OCI-LY1 (cell line): Measurements from ENCODE around the gene FAM13C.

Source experiments
- H2AFZ ChIP-seq: fragments of 200-600 bp; sonication (generic), shearing (Covaris generic); 2 replicates; pipeline ENCODE4 v1.6.0; 2014; ENCODE audit warnings: antibody characterized with exemption, mild to moderate bottlenecking, low read length
- H3F3A ChIP-seq: fragments of 200-600 bp; sonication (generic), shearing (Covaris generic); 2 replicates; pipeline ENCODE4 v1.6.0; 2014; ENCODE audit warnings: mild to moderate bottlenecking, antibody characterized with exemption, low read length, moderate library complexity; ENCODE audit not compliant: insufficient read depth
- H3K27ac ChIP-seq: fragments of 200-600 bp; sonication (generic); 2 replicates; pipeline ENCODE4 v1.5.1; 2014; ENCODE audit warnings: low read length, mixed run types, mild to moderate bottlenecking, low read depth; ENCODE audit not compliant: poor library complexity, severe bottlenecking
- H3K27me3 ChIP-seq: fragments of 200-600 bp; sonication (generic); 2 replicates; pipeline ENCODE4 v1.6.0; 2014; ENCODE audit warnings: antibody characterized with exemption, mild to moderate bottlenecking, low read length, moderate library complexity; ENCODE audit not compliant: insufficient read depth
- H3K36me3 ChIP-seq: fragments of 200-600 bp; sonication (generic); 2 replicates; pipeline ENCODE4 v1.6.1; 2014; ENCODE audit warnings: mild to moderate bottlenecking, antibody characterized with exemption, low read length, moderate library complexity, mixed read lengths; ENCODE audit not compliant: insufficient read depth
- H3K4me1 ChIP-seq: fragments of 200-600 bp; sonication (generic); 2 replicates; pipeline ENCODE4 v1.5.1; 2014; ENCODE audit warnings: mild to moderate bottlenecking, low read length, moderate library complexity; ENCODE audit not compliant: insufficient read depth, severe bottlenecking
- H3K4me2 ChIP-seq: fragments of 200-600 bp; sonication (generic), shearing (Covaris generic); 2 replicates; pipeline ENCODE4 v1.6.1; 2014; ENCODE audit warnings: low read length
- H3K4me3 ChIP-seq: fragments of 200-600 bp; sonication (generic); 2 replicates; pipeline ENCODE4 v1.5.1; 2014; ENCODE audit warnings: low read length, low read depth, mild to moderate bottlenecking, mixed read lengths; ENCODE audit not compliant: poor library complexity, severe bottlenecking
- H3K79me2 ChIP-seq: fragments of 200-600 bp; shearing (Covaris generic); 2 replicates; pipeline ENCODE4 v1.6.1; 2016; ENCODE audit warnings: mixed run types, low read length, mixed read lengths; ENCODE audit not compliant: insufficient read depth
- H3K9ac ChIP-seq: fragments of 200-600 bp; sonication (generic), shearing (Covaris generic); 2 replicates; pipeline ENCODE4 v1.6.1; 2014; ENCODE audit warnings: mild to moderate bottlenecking, low read length, mixed read lengths
- H3K9me2 ChIP-seq: fragments of 200-600 bp; sonication (generic), shearing (Covaris generic); 2 replicates; pipeline ENCODE4 v1.6.1; 2014; ENCODE audit warnings: low read depth, mild to moderate bottlenecking, low read length, mixed read lengths
- H3K9me3 ChIP-seq: fragments of 200-600 bp; shearing (Covaris generic); 2 replicates; pipeline ENCODE4 v1.6.1; 2014; ENCODE audit warnings: low read length, mixed read lengths
- H4K20me1 ChIP-seq: fragments of 200-600 bp; sonication (generic), shearing (Covaris generic); 2 replicates; pipeline ENCODE4 v1.6.0; 2016; ENCODE audit warnings: mild to moderate bottlenecking, low read length; ENCODE audit not compliant: insufficient read depth
- EZH2 ChIP-seq: fragments of 200-600 bp; sonication (generic), shearing (Covaris generic); IDR thresholded peaks from 2 replicates; pipeline ENCODE4 v1.8.0; 2017; ENCODE audit warnings: borderline replicate concordance, mixed run types, mild to moderate bottlenecking, antibody characterized with exemption, low read length, moderate library complexity, mixed read lengths
- TF ChIP-seq, protein P1 (sequence below): fragments of 200-600 bp; sonication (generic), shearing (Covaris generic); IDR thresholded peaks from 2 replicates; pipeline ENCODE4 v1.5.1; 2017; ENCODE audit warnings: mild to moderate bottlenecking, antibody characterized with exemption, low read length, moderate library complexity, mixed read lengths

The FAM13C gene

GRCh38 chr10:59301067-59301754 is 61.1 kb downstream of the FAM13C start:
- no peak for TF ChIP-seq EZH2
- TF ChIP-seq, protein P1, sequence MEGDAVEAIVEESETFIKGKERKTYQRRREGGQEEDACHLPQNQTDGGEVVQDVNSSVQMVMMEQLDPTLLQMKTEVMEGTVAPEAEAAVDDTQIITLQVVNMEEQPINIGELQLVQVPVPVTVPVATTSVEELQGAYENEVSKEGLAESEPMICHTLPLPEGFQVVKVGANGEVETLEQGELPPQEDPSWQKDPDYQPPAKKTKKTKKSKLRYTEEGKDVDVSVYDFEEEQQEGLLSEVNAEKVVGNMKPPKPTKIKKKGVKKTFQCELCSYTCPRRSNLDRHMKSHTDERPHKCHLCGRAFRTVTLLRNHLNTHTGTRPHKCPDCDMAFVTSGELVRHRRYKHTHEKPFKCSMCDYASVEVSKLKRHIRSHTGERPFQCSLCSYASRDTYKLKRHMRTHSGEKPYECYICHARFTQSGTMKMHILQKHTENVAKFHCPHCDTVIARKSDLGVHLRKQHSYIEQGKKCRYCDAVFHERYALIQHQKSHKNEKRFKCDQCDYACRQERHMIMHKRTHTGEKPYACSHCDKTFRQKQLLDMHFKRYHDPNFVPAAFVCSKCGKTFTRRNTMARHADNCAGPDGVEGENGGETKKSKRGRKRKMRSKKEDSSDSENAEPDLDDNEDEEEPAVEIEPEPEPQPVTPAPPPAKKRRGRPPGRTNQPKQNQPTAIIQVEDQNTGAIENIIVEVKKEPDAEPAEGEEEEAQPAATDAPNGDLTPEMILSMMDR = no peak
- no peak overlapping the region for H3K9ac ChIP-seq
- H2AFZ ChIP-seq = no peak overlapping the region
- H3K4me1 ChIP-seq = no peaks in the 10 kb centered on the region
- H3K27me3 ChIP-seq = no peaks in the 10 kb centered on the region
- no peaks in the 10 kb centered on the region for H3K9me3 ChIP-seq
- H3K9me2 ChIP-seq = no peaks in the 10 kb centered on the region
- H3K27ac ChIP-seq = no peak overlapping the region
- H3K4me2 ChIP-seq = no peak overlapping the region
- no peaks in the 10 kb centered on the region for H3K79me2 ChIP-seq
- no peaks in the 10 kb centered on the region for H4K20me1 ChIP-seq
- no peaks in the 10 kb centered on the region for H3K36me3 ChIP-seq
- no peak overlapping the region for H3K4me3 ChIP-seq
- no peaks in the 10 kb centered on the region for H3F3A ChIP-seq

DNA sequence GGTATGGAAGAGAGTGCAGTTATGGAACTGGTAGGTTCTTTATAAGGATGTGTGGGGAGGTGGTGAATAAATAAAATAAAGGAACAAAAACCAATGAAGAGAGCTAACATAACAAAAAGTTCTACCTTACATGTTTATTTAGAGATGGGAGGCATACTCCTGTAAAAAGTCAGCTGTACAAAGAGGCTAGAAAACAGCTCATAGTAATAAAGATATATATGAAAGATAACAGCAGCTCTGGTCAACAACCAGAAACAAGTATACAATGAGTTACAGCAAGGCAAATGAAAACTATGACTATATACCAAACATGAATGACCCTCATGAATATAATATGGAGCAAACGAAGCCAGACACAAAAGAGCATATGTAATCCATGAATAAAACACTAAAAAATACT is 62.0 kb downstream of the FAM13C start:
- TF ChIP-seq, protein P1 = no peak
- TF ChIP-seq EZH2 = no peak
- Histone ChIP-seq H3K9me3 (no peaks in the 10 kb centered on the region), H3K27me3 (no peaks in the 10 kb centered on the region), H3K4me3 (no peak overlapping the region), H3K79me2 (no peaks in the 10 kb centered on the region), H3F3A (no peaks in the 10 kb centered on the region), H3K4me2 (no peak overlapping the region), H3K9me2 (no peaks in the 10 kb centered on the region), H2AFZ (no peak overlapping the region), H3K27ac (no peak overlapping the region), H3K9ac (no peak overlapping the region), H3K36me3 (no peaks in the 10 kb centered on the region), H3K4me1 (no peaks in the 10 kb centered on the region), H4K20me1 (no peaks in the 10 kb centered on the region)

GRCh38 chr10:59299933-59300332 is 62.4 kb downstream of the FAM13C start:
- H3K4me2 ChIP-seq = no peak overlapping the region
- no peaks in the 10 kb centered on the region for H4K20me1 ChIP-seq
- no peak overlapping the region for H3K9ac ChIP-seq
- no peak overlapping the region for H3K4me3 ChIP-seq
- H3K9me2 ChIP-seq = no peaks in the 10 kb centered on the region
- no peaks in the 10 kb centered on the region for H3K27me3 ChIP-seq
- H3K79me2 ChIP-seq = no peaks in the 10 kb centered on the region
- H3K4me1 ChIP-seq = no peaks in the 10 kb centered on the region
- H3F3A ChIP-seq = no peaks in the 10 kb centered on the region
- no peak for TF ChIP-seq EZH2
- TF ChIP-seq, protein P1 = no peak
- no peak overlapping the region for H3K27ac ChIP-seq
- no peak overlapping the region for H2AFZ ChIP-seq
- no peaks in the 10 kb centered on the region for H3K9me3 ChIP-seq
- H3K36me3 ChIP-seq = no peaks in the 10 kb centered on the region
